Measurements from ENCODE around the gene HGFAC. TPM values are rescaled to one million over a fixed set of nuclear protein-coding genes. Genes with fewer than 3 reads are reported as not detected.

The HGFAC gene
- total RNA-seq, 1 experiment from 2014 or later: 0.37 TPM

GRCh38 chr4:3422808-3423297, 18.9 kb upstream of the HGFAC start:
- Histone ChIP-seq H3K4ac (ENCODE audit: low read depth, low read length) (no peak overlapping the region), H3K23me2 (ENCODE audit: insufficient read length, low read depth, low read length, poor library complexity, severe bottlenecking) (no peaks in the 10 kb centered on the region), H3K79me1 (ENCODE audit: insufficient read depth, low read depth, low read length, poor library complexity, severe bottlenecking) (no peaks in the 10 kb centered on the region), H3K79me2 (ENCODE audit: insufficient read depth, low read length) (no peaks in the 10 kb centered on the region), H3K23ac (ENCODE audit: insufficient read length, low read depth, low read length) (no peak overlapping the region), H3K56ac (ENCODE audit: insufficient read length, low read depth, low read length) (no peak overlapping the region), H3T11ph (ENCODE audit: low read length) (no peak overlapping the region), H4K20me1 (ENCODE audit: control insufficient read depth, insufficient read depth, insufficient read length) (no peaks in the 10 kb centered on the region), H2AK5ac (ENCODE audit: insufficient read length, low read length) (no peak overlapping the region), H2BK15ac (ENCODE audit: low read depth, low read length) (no peak overlapping the region), H3K9ac (ENCODE audit: extremely low read depth, insufficient read length, low read length) (no peak overlapping the region), H3K4me2 (ENCODE audit: insufficient read depth, insufficient read length, low read length) (no peak overlapping the region), H3K14ac (ENCODE audit: insufficient read depth, low read length) (no peak overlapping the region; the same call in 1 of the 2 replicates), H3K27ac (ENCODE audit: insufficient read length, low read depth, low read length) (no peak overlapping the region), H2BK5ac (ENCODE audit: insufficient read length, low read length) (no peak overlapping the region), H3K9me3 (ENCODE audit: control insufficient read depth, low read depth, low read length) (no peaks in the 10 kb centered on the region), H3K27me3 (ENCODE audit: insufficient read depth, low read length) (no peaks in the 10 kb centered on the region), H4K91ac (ENCODE audit: insufficient read length, low read depth, low read length) (no peak overlapping the region), H2BK12ac (ENCODE audit: insufficient read length, low read depth, low read length) (no peak overlapping the region), H4K5ac (ENCODE audit: insufficient read length, low read depth, low read length) (no peak overlapping the region), H3K4me1 (ENCODE audit: insufficient read depth, low read length) (no peaks in the 10 kb centered on the region), H3K18ac (ENCODE audit: insufficient read length, low read depth, low read length) (no peak overlapping the region), H2BK20ac (ENCODE audit: low read depth, low read length, poor library complexity, severe bottlenecking) (no peak overlapping the region), H2AFZ (ENCODE audit: low read length) (no peak overlapping the region), H4K8ac (replicated peaks; ENCODE audit: insufficient read length, low read depth, low read length) (no peak overlapping the region), H2BK120ac (ENCODE audit: low read depth, low read length, poor library complexity, severe bottlenecking) (no peak overlapping the region)
- Mint-ChIP-seq H3K27me3 (ENCODE audit: low read depth) (no peaks in the 10 kb centered on the region), H3K27ac (peak overlapping the region in 1 of 3 experiments; percentile 73; a peak in 1 of 7 replicates), H3K36me3 (ENCODE audit: insufficient read depth in 1 of 3, low read depth in 3 of 3) (peaks cover 0 to 12% (median 3%) of the 10 kb centered on the region in 3 experiments; a peak in 3 of 7 replicates), H3K4me3 (no peak overlapping the region), H3K9me3 (no peaks in the 10 kb centered on the region), H3K4me1 (peaks cover 4 to 11% of the 10 kb centered on the region in 2 experiments; a peak in 3 of 4 replicates)
- WGBS (ENCODE audit: extremely low coverage, insufficient read length, low lambda C conversion rate): no CpG with 5 or more reads among the region's 19 CpGs
- DNase-seq: no peak
- no peak for TF ChIP-seq CTCF (conservative IDR thresholded peaks at IDR 0.05)

Data from H9 (cell line).